PC-9 (cell line): ENCODE measurements around the gene CFAP20DC.

Experiments
- EZH2 ChIP-seq: fragments of 200-600 bp; sonication (generic); IDR thresholded peaks from 2 replicates; pipeline ENCODE4 v1.8.0; 2017; ENCODE audit warnings: antibody characterized with exemption, low read depth
- TF ChIP-seq, protein P1 (sequence below): fragments of 200-600 bp; sonication (generic); conservative IDR thresholded peaks from 2 replicates; pipeline ENCODE4 v1.6.1; 2017; ENCODE audit warnings: mixed run types, antibody characterized with exemption, mild to moderate bottlenecking, moderate library complexity

DNA sequence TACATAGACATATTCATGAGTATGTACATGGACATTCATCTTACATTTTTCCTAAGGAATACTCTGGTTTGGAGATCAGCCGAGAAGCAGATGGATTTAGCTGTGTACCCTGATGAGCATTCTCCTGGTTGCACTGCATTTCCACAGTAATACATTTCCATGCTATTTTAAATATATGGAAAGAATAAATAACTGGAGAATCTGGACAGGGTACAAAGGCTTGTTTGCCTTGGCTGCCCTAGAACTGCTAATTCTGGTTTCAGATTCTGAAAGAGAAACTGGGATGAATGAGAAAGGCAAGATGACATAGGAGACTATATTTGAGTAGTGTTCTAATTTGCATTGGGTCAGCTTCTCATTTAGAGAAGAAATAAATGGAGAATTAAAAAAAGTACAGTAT is 192.4 kb downstream of the CFAP20DC start:
- TF ChIP-seq, protein P1, sequence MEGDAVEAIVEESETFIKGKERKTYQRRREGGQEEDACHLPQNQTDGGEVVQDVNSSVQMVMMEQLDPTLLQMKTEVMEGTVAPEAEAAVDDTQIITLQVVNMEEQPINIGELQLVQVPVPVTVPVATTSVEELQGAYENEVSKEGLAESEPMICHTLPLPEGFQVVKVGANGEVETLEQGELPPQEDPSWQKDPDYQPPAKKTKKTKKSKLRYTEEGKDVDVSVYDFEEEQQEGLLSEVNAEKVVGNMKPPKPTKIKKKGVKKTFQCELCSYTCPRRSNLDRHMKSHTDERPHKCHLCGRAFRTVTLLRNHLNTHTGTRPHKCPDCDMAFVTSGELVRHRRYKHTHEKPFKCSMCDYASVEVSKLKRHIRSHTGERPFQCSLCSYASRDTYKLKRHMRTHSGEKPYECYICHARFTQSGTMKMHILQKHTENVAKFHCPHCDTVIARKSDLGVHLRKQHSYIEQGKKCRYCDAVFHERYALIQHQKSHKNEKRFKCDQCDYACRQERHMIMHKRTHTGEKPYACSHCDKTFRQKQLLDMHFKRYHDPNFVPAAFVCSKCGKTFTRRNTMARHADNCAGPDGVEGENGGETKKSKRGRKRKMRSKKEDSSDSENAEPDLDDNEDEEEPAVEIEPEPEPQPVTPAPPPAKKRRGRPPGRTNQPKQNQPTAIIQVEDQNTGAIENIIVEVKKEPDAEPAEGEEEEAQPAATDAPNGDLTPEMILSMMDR, result no peak
- TF ChIP-seq EZH2, result no peak
